HEK293 (cell line): Measurements from ENCODE around the gene KEAP1.

Source experiments
- CTCF ChIA-PET: fragments of 350-600 bp; formaldehyde crosslinking; extraction: SDS; loops from one replicate; lab custom pipeline; 2021; ENCODE audit warnings: antibody characterized with exemption; lab: Yijun Ruan, JAX
- POLR2A ChIA-PET: fragments of 300-600 bp; formaldehyde crosslinking; extraction: SDS; loops from one replicate; lab custom pipeline; 2020; ENCODE audit warnings: antibody characterized with exemption, inconsistent platforms; lab: Yijun Ruan, JAX
- H3K27ac ChIP-seq: fragments of 200-500 bp; sonication (Bioruptor generic); 2 replicates; pipeline ENCODE4 v1.5.1; 2014; ENCODE audit warnings: low read depth, low read length, control low read depth, inconsistent platforms; ENCODE audit errors: extremely low read depth
- H3K36me3 ChIP-seq, 2 experiments: fragments of 200-500 bp in 1 of 2; sonication (Bioruptor generic) in 1 of 2; 1 replicate in 1 of 2; 2 replicates in 1 of 2; pipeline ENCODE4 v1.5.1; 2014 to 2017; ENCODE audit warnings: inconsistent platforms in 2 of 2, low read length in 2 of 2; ENCODE audit not compliant: control insufficient read depth in 2 of 2, insufficient read depth in 1 of 2
- H3K4me1 ChIP-seq: fragments of 200-500 bp; sonication (Bioruptor generic); 2 replicates; pipeline ENCODE4 v1.5.1; 2014; ENCODE audit warnings: mild to moderate bottlenecking, low read length, inconsistent platforms; ENCODE audit not compliant: control insufficient read depth, insufficient read depth
- H3K4me3 ChIP-seq: 2 replicates; pipeline ENCODE4 v1.5.1; 2011; ENCODE audit warnings: low read depth, mild to moderate bottlenecking, control low read depth, low read length, moderate library complexity
- H3K9me3 ChIP-seq: fragments of 200-500 bp; sonication (Bioruptor generic); 2 replicates; pipeline ENCODE4 v1.5.1; 2014; ENCODE audit warnings: low read depth, low read length, inconsistent platforms; ENCODE audit not compliant: control insufficient read depth, insufficient read depth
- MYNN ChIP-seq: fragments of 450-650 bp; formaldehyde crosslinking; IDR thresholded peaks from 2 replicates; pipeline ENCODE4 v1.5.1; 2016; ENCODE audit warnings: missing biosample characterization, missing genetic modification characterization, borderline replicate concordance
- OVOL3 ChIP-seq: fragments of 450-650 bp; formaldehyde crosslinking; IDR thresholded peaks from 2 replicates; pipeline ENCODE4 v1.5.1; 2016; ENCODE audit warnings: missing biosample characterization, missing genetic modification characterization
- TRIM28 ChIP-seq: IDR thresholded peaks from 2 replicates; pipeline ENCODE4 v1.6.1; 2011; ENCODE audit warnings: low read length, control low read depth, borderline replicate concordance
- ZBTB1 ChIP-seq: fragments of 450-650 bp; formaldehyde crosslinking; IDR thresholded peaks from 2 replicates; pipeline ENCODE4 v1.5.1; 2016; ENCODE audit warnings: missing biosample characterization, missing genetic modification characterization
- ZBTB11 ChIP-seq: fragments of 450-650 bp; formaldehyde crosslinking; conservative IDR thresholded peaks from 2 replicates; pipeline ENCODE4 v1.5.1; 2016; ENCODE audit warnings: low read depth, missing biosample characterization, missing genetic modification characterization
- ZBTB49 ChIP-seq: fragments of 450-650 bp; formaldehyde crosslinking; IDR thresholded peaks from 2 replicates; pipeline ENCODE4 v1.5.1; 2016; ENCODE audit warnings: missing biosample characterization, missing genetic modification characterization, low read depth
- ZBTB7A ChIP-seq: fragments of 450-650 bp; formaldehyde crosslinking; IDR thresholded peaks from 2 replicates; pipeline ENCODE4 v1.5.1; 2016; ENCODE audit warnings: low read depth, missing biosample characterization, missing genetic modification characterization
- ZFP3 ChIP-seq: fragments of 450-650 bp; formaldehyde crosslinking; IDR thresholded peaks from 2 replicates; pipeline ENCODE4 v1.5.1; 2016; ENCODE audit warnings: low read depth, missing biosample characterization, missing genetic modification characterization
- ZNF169 ChIP-seq: fragments of 450-650 bp; formaldehyde crosslinking; IDR thresholded peaks from 2 replicates; pipeline ENCODE4 v1.5.1; 2016; ENCODE audit warnings: missing biosample characterization, missing genetic modification characterization
- ZNF266 ChIP-seq: fragments of 450-650 bp; formaldehyde crosslinking; IDR thresholded peaks from 2 replicates; pipeline ENCODE4 v1.5.1; 2016; ENCODE audit warnings: missing biosample characterization, missing genetic modification characterization, low read depth
- ZNF426 ChIP-seq: fragments of 450-650 bp; formaldehyde crosslinking; IDR thresholded peaks from 2 replicates; pipeline ENCODE4 v1.5.1; 2017; ENCODE audit warnings: missing biosample characterization, missing genetic modification characterization, mild to moderate bottlenecking, inconsistent platforms, moderate library complexity
- ZNF560 ChIP-seq: fragments of 450-650 bp; formaldehyde crosslinking; IDR thresholded peaks from 2 replicates; pipeline ENCODE4 v1.5.1; 2017; ENCODE audit warnings: missing biosample characterization, missing genetic modification characterization, borderline replicate concordance
- ZNF561 ChIP-seq: fragments of 450-650 bp; IDR thresholded peaks from 2 replicates; pipeline ENCODE4 v1.5.1; 2018; ENCODE audit warnings: missing biosample characterization, missing genetic modification characterization, borderline replicate concordance
- ZNF792 ChIP-seq: fragments of 450-650 bp; formaldehyde crosslinking; IDR thresholded peaks from 2 replicates; pipeline ENCODE4 v1.5.1; 2016; ENCODE audit warnings: missing biosample characterization, missing genetic modification characterization
- TF ChIP-seq, protein P1 (sequence below): fragments of 450-650 bp; formaldehyde crosslinking; IDR thresholded peaks from 2 replicates; pipeline ENCODE4 v1.5.1; 2016; ENCODE audit warnings: missing biosample characterization, missing genetic modification characterization
- TF ChIP-seq, protein P2 (sequence below): fragments of 450-650 bp; formaldehyde crosslinking; IDR thresholded peaks from 2 replicates; pipeline ENCODE4 v1.5.1; 2016; ENCODE audit warnings: missing biosample characterization, missing genetic modification characterization

KEAP1 gene

GRCh38 chr19:10501971-10502523 lies 1.1 kb downstream of the KEAP1 start (continued):
- TF ChIP-seq ZNF560 (tag by site-specific recombination), result no peak
- TF ChIP-seq ZBTB1 (tag by site-specific recombination), result no peak
- no peak for TF ChIP-seq ZBTB11
- TF ChIP-seq OVOL3 (tag by site-specific recombination), result no peak
- no peak; the same call in 1 of the 2 replicates for TF ChIP-seq TRIM28
- TF ChIP-seq, protein P1, sequence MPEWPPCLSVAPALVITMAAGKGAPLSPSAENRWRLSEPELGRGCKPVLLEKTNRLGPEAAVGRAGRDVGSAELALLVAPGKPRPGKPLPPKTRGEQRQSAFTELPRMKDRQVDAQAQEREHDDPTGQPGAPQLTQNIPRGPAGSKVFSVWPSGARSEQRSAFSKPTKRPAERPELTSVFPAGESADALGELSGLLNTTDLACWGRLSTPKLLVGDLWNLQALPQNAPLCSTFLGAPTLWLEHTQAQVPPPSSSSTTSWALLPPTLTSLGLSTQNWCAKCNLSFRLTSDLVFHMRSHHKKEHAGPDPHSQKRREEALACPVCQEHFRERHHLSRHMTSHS (tag by site-specific recombination), result no peak
- no peak for TF ChIP-seq ZNF169
- no peak for TF ChIP-seq ZNF426 (tag by site-specific recombination)
- no peak for TF ChIP-seq ZNF561

DNA sequence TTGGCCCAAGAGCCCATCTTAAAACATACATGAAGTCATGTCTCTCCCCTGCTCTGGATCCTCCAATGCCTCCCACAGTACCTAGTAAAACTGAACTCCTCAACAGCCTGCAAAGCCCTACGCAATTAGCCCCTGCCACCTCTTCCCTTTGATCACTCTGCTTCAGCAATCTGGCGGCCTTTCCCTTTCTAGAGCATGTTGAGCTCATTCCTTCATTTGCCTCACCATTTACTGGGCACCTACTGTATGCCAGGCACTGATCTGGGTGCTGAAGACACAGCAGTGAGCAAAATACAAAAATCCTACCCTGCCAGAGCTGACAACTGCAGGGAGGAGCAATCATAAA lies 2.9 kb downstream of the KEAP1 start:
- Histone ChIP-seq H3K9me3 (no peaks in the 10 kb centered on the region), H3K27ac (no peak overlapping the region), H3K4me1 (peaks cover 4% of the 10 kb centered on the region; the same call in 1 of the 2 replicates), H3K4me3 (no peak overlapping the region), H3K36me3 (peaks cover 26 to 44% of the 10 kb centered on the region in 2 experiments; a peak in 2 of 3 replicates)
- ChIA-PET CTCF (interaction anchor here (0.6 to 1.7 kb wide), 6 partner anchors 16 to 165 kb away, joined by 3 to 6 read pairs (median 4); no protein-coding TSS in a partner anchor), POLR2A (interaction anchor here (0.6 to 1.5 kb wide), 3 partner anchors 53 to 277 kb away, joined by 3 to 4 read pairs (median 3); no protein-coding TSS in a partner anchor)
- TF ChIP-seq ZFP3 (tag by site-specific recombination) (peak; percentile 98), ZBTB7A (tag by site-specific recombination) (no peak), ZBTB49 (tag by site-specific recombination) (no peak), MYNN (no peak), ZNF266 (tag by site-specific recombination) (no peak), ZNF792 (tag by site-specific recombination) (no peak)
- TF ChIP-seq, protein P2, sequence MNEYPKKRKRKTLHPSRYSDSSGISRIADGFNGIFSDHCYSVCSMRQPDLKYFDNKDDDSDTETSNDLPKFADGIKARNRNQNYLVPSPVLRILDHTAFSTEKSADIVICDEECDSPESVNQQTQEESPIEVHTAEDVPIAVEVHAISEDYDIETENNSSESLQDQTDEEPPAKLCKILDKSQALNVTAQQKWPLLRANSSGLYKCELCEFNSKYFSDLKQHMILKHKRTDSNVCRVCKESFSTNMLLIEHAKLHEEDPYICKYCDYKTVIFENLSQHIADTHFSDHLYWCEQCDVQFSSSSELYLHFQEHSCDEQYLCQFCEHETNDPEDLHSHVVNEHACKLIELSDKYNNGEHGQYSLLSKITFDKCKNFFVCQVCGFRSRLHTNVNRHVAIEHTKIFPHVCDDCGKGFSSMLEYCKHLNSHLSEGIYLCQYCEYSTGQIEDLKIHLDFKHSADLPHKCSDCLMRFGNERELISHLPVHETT (tag by site-specific recombination), result no peak
